NCI-H1092 (cell line): ENCODE data around the gene LST1.
"Not testable (repeated sequence)": the region's sequence is repeated elsewhere in the genome, so short reads cannot be mapped to it uniquely, and the experiment has no call there.

ENCODE experiments used
- DNase-seq: peaks from one replicate; lab custom pipeline; 2025; lab: John Stamatoyannopoulos, UW

LST1 gene

DNA sequence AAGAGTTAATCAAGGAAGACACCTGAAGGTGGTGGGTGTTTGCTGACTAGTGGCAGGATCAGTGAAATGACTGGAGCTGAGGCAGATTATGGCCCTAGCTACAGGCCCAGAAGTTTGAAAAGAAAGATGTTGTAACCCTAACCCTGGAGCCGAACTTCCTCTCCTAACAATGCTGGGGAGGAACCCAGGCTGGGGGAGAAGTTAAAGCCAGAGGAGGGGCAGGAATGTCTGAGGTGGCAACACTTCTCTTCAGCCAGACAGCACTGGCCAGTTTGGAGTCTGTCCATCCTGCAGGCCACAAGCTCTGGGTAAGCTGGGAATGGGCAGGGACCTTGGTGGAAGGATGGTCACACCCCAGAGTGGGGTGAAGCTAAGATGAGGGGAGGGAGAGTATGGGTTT lies at the start of gene LST1:
LST1 (plus strand) TSS at position 270 of the 400 bp plus-strand sequence. CDS start 1,023 bp downstream, outside the sequence.
- no peak for DNase-seq

DNA sequence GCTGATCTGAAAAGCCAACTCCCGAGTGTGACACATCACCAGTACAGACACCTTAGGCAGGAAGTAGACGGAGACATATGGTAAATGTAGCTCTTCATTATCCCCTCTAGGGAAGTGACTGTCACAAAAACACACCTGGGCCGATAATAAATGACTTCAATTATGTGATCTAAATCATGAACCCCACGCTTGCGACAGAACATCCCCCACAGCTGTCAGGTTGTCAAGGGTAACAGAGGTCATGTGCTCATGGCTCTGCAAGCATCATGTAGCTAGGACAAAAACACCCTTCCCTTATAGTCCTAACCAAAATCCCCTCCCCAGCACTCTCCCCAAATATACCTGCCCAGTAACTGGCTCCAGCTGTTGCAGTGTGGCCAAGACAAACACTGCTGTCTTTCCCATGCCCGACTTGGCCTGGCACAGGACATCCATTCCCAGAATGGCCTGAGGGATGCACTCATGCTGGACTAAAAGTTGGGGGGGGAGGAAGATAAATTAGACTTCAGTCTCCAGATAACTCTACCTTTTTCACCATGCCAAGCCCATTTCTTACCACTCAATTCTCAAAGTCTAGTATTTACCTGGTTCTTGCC lies 47.2 kb upstream of the LST1 start:
- no peak for DNase-seq

DNA sequence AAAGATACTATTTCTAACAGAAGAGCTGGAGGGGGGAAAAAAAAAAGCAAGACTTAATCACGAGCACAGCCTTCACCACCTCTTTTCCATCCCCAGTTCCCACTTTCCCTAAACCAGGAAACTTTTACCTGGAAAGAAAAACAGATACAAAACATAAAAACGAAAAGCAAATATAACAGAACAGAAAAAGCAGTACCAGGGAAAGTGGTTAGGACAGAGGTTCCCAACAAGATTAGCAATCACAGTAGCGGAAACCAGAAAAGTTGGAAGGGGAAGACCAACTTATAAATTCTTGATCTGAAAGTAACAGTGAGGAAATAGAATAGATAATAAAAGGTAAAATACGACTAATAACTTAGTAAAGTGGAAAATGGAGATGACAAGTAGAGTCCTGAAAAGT lies 45.4 kb upstream of the LST1 start:
- DNase-seq, result no peak

DNA sequence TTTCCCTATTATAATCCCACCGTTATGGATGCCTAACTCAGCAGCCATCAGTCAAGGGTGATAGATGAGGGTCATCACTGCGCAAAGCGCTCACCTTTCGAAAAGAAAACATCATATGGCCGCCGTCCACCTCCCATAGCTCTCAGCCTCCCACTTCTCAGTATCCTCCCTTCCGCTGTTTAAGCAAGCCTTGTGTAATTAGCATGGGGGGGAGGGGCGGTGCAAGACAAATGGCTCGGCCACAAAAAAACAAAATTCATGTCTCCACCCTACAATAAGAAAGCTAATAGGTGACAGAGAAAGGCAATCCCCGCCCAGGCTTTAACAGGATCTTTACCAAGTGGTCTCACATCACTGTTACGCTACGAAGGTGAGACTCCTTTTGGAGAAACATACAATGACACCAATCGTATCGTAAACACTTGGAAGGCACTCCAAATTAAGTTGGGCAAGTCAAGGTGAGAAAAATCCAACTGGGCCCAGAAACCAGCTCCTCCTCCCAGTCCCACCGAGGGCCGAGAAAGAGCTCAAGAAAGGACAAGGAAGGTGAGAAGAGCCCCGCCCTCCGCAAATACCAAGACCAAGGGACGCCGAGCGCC lies 44.9 kb upstream of the LST1 start:
- no peak for DNase-seq

DNA sequence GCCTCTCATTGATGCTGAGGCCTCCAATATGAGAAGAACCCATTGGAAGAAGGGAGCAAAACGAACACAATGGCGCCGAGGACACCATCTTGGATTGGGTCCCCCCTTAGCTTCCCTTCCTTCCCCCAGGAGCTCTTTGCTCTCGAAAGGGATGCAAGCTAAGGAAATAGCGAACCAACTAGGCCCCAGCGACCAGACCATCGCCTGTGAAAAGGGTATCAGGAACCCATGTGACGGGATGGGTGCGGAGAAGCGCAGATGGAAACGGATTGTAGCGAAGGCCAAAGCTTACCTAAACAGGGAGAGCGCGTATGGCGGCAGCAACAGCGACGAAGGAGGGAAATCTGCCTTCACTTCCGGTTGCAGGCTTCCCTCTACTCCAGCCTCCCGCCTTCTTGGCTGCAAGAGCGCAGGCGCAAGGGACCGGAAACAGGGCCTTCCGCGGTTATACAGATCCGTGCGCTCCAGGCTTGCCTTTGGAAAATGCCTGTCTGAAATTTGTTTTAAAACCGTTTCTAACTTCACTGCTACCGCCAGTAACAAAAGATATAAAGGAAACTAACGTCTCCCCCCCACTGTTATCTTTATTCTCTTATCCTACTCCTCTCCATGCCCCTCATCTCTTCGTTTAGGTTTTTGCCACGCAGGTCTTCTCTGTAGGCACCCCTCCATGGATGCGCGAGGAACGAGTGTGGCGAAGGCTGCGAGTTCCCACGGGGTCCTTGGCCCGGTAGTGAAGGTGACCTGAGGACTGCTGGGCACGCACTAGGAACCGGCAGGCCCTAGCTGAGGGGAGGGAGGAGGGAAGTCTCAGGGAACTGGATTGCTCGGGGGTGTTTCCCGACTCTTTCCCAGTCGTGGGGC lies 44.2 kb upstream of the LST1 start, which contains the start of gene DDX39B:
DDX39B (minus strand) TSS at position 346 of the 864 bp plus-strand sequence. CDS start 1,471 bp downstream, outside the sequence.
- DNase-seq, result peak; percentile 90

DNA sequence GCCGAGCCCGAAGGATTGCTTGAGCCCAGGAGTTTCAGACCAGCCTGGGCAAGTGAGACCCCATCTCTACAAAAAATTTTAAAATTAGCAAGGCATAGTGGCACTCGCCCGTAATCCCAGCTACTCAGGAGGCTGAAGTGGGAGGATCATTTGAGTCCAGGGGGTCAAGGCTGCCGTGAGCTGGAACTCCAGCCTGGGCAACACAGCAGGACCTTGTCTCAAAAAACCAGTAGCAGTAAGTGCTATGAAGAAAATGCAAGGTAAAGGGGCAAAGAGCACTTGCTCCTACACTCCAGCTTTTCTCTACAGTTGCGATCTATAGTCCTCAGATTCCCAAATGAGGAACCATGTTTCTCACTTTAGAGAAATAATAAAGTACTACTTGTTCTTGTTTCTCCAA lies 42.4 kb upstream of the LST1 start:
- no peak for DNase-seq

DNA sequence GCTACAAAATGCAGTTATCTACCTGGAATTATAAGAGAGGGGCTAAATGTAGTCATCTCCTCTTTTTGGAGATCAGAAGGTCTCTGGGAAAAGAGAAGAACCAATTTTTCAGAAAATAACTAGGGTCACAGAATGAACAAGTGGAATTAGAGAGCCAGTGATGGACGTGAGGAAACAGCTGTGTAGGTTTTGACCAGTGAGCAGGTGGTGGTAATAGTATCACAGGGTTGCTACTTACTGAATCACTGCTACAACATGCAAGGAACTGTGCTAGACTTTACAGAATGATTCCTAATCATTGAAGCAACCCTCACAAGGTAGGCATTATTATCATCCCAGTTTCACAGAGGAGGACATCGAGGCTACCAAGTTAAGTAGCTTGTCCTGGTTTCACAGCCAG lies 41.4 kb upstream of the LST1 start:
- DNase-seq, result no peak

DNA sequence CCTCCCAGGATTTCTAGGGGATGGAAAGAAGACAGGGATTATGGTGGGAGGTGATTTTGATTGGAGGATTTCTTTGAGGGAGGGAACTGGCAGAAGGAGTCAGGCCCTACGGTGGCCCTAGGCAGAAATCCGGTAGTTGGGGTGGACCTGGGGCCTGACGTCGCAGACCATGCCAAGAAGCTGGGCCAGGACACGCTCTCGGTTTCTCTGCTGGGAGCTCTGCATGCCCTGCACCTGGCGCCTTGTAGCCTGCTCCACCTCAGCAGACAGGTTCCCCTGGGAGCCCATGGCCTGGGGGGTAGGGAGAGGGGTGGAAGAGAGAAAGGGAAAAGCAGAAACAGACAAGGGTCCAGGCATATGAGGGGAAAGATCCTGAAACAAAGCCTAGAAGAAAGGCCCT lies 40.8 kb upstream of the LST1 start:
- no peak for DNase-seq

DNA sequence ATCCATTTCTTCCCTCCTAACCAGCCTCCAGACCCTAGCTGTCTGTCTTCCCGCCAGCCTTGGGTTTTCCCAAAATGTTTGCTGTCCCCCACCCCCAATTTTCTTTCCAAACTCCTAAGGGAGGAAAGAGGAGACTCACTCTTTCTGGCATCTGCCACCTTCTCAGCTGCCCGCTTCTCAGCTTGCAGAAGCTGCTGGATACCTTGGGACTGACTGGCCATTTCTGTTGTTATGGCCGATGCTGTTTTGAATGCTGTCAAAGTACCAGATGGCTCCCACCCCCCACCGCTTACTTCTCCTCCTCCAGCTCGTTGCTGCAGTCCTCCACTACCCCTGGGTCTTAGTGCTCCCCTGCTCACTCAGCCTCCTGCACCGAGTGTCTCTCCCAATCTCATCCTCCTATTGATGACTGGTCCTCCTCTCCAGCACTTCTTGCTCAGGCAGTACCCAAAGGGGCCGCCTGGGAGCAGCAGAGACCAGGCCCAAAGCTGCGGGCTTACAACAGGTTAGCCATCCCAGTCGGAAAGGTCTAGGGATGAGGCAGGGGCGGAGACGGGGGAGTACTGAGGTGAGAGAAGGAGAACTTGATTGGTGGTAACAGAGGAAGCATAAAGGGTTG lies 39.6 kb upstream of the LST1 start, which contains the start of gene ATP6V1G2:
ATP6V1G2 (minus strand) TSS at position 270 of the 619 bp plus-strand sequence; CDS start at position 221, 49 bp downstream.
- DNase-seq, result peak; percentile 77

DNA sequence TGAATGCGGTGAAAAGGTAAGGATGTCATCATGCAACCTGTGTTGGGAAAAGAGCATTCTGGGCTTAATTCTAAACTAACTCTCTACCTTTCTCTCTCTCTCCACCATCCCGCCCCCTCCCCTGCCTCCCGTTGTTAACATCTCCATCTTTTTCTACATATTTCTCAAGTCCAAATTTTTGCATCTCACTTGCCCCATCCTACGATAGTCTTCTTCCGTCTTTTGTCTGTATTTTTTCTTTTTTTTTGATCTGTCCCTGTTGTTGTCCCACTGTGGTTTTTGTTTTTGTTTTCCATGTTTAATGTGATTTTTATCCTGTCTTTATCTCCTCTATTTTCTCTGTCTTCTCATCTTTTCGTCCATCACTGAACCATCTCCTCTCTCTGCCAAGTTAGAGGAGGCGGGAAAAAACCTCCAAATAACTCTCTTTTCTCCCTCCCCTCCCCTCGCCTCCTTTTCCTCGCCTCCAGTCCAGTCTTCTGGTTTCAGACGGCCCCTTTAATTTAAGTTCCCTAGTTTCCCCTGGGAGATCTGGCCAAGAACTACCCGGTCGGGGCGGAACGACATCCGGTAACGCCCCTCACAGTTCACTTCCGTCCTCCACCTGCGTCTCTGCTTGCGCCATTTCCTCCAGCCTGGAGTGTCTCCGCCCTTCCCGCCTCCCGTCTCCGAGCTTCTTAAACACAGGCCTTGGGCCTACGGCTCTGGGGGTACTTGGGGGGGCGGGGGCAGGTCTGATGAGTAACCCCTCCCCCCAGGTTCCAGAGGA lies 38.9 kb upstream of the LST1 start, which contains the start of gene NFKBIL1:
NFKBIL1 (plus strand) TSS at position 651 of the 769 bp plus-strand sequence; CDS start at position 738, 87 bp downstream.
- peak; percentile 88 for DNase-seq

DNA sequence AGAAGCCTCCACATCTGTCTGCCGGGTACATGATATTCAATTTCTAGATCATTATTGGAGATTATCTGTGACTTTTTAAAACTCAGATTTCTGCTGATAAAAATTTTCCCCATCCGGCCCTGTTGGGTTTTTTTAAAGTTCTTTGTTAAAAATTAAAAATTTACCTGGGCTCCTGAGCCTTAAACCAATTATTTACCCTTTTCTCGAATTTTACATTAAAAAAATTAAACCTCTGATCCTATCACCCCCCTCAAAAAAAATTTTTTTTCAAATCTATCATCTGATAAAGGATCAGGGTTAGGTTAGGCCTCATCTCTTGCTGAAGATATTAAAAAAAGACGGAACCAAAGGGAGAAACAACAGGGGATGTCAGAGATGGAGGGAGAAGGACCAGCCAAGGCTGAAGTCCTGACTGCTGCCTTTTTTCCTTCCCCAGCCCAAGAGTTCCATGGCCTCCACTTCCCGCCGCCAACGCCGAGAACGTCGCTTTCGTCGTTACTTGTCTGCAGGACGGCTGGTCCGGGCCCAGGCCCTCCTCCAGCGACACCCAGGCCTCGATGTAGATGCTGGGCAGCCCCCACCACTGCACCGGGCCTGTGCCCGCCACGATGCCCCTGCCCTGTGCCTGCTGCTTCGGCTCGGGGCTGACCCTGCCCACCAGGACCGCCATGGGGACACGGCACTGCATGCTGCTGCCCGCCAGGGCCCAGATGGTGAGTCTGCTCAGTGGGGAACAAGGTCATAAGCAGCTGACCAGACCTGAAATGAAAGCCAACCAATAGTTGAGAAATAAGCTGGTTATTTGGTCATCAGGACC lies 38.1 kb upstream of the LST1 start:
- no peak for DNase-seq

DNA sequence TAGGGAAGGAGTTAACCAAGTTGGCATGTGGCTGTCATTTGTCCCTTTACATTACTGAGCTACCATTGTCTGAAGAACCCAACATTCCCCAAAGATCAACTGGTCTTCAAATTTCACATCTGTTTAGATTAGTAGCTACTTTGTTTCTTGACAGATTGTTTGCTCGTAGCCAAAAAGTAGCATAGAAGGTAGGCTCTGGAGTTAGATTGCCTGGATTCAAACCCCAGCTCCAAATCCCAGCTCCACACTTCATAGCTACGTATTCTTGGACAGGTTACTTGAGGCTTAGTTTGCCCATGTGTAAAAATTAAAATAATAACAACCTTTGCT lies 37.6 kb upstream of the LST1 start:
- DNase-seq, result no peak

DNA sequence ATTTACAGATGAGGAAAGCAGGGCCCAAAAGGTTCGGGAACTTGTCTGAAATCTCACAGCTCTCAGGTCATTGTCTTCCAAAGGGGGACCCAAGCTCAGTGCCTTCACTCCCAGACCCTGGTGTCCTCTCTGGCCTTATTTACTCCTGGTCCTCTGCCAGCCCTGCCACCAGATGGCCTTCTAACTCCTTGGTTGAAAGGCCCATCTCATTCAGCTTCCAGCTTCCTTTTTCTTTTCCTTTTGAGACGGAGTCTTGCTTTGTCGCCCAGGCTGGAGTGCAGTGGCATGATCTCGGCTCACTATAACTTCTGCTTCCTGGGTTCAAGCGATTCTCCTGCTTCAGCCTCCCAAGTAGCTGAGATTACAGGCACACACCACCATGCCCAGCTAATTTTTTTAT lies 34.7 kb upstream of the LST1 start:
- DNase-seq, result not testable (repeated sequence)

DNA sequence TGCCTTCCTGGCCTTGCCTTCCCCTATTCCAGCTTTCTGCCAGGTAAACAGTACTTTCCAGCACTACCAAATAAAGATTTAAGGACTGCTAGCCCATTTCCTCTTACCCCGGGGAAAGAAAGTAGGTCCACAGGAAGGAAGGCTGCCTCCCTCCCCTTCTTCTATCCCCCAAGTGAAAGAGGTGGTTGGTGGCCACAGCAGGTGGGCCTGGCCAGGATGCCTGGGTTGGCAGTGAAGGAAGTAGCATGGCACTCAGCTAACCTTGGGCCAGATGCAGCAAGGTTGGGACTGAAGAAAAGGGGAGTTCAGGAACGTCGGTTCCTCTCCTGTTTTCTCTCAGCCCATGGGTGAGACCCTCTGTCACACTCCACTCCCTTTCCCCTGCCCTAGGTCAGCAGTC lies 29.8 kb upstream of the LST1 start:
- no peak for DNase-seq

DNA sequence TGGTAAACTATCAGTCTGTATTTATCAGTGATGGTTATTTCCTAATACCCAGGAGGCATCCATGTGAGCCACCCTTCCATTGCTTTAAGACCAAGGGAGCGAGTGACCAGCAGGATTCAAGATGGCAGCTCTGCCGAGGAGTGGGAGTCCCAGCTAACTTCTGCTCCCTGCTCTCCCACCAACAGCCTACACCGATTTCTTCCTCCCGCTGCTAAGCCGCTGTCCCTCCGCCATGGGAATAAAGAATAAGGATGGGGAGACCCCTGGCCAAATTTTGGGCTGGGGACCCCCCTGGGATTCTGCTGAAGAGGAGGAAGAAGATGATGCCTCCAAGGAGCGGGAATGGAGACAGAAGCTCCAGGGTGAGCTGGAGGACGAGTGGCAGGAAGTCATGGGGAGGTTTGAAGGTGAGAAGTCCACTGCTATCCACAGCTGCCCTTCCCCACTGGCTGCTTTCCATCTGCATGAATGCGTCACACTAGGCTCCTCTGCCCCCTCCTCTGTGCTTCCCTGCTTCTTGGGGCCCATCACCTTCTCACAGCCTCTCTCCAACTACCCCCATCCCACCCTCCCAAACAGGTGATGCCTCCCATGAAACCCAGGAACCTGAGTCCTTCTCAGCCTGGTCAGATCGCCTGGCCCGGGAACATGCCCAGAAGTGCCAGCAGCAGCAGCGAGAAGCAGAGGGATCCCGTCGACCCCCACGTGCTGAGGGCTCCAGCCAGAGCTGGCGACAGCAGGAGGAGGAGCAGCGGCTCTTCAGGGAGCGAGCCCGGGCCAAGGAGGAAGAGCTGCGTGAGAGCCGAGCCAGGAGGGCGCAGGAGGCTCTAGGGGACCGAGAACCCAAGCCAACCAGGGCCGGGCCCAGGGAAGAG lies 28.4 kb upstream of the LST1 start:
- no peak for DNase-seq

DNA sequence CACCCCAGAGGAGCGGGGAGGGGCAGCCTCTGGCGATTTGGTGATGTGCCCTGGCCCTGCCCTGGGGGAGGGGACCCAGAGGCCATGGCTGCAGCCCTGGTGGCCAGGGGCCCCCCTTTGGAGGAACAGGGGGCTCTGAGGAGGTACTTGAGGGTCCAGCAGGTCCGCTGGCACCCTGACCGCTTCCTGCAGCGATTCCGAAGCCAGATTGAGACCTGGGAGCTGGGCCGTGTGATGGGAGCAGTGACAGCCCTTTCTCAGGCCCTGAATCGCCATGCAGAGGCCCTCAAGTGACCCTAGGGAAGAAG lies 27.8 kb upstream of the LST1 start:
- no peak for DNase-seq

DNA sequence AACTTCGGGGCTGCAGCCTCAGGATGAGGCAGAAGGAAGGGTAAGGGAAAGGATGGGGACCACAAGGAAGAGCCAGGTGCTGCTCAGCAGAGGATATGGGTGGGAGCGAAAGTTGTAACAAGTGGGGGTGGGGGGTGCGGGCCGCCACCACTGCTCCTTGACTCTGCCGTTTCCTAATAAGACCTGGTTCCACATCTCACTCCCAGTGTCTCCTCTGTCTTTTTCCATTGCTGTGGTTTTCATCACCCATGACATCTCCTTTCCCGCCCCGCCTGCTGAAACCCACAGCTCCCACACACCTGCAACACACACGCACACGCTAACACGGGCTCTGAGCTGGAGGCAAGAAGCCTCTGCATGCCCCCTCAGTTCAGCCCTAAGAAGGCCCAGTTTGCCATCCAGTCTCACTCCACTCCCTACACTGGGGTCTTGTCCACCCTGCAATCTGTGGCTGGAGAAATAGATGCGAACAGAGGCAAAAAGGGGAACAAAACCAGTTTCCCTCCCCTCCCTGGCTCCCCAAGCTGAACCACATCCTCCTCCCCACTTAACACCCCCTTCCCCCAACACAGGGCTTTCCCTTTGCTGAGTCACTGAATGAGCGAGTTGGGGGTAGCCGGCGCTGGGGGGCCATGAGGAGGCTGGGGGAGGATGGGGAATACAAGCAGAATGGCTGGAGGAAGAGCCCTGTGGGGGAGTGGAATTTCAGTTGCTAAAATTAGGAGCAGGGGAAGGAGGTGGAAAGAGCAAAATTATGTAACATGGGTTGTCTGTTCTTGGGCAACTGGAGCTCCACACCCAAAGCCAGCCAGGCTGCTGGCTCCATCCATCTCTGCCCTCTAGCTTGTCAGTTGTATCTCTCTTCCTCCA lies 27.2 kb upstream of the LST1 start:
- DNase-seq, result no peak

DNA sequence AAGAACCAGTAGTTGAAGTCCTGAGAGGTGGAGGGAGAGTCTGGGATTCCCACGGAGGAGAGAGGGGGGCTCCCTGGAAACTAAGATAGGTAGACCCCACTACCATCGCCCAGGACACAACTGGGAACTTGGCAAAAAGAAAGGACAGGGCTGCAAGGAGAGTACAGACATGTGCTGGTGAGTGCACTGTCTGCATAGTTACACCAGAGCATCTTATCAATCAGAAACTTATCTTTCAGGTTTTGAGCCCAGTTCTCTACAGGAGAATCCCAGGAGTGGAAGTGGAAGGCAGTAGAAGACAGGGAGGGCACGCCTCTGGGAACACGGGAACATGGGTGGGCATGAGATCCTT lies 26.5 kb upstream of the LST1 start:
- DNase-seq, result no peak
